OCI-LY7 (cell line): ENCODE measurements around the gene NELL1.

ENCODE experiments used
- EZH2phosphoT487 ChIP-seq: fragments of 200-600 bp; sonication (generic); IDR thresholded peaks from 2 replicates; pipeline ENCODE4 v1.6.1; 2018; ENCODE audit warnings: low read depth, borderline replicate concordance, mild to moderate bottlenecking, mixed run types, antibody characterized with exemption, low read length, moderate library complexity, mixed read lengths
- TF ChIP-seq, protein P1 (sequence below): fragments of 200-600 bp; sonication (generic); conservative IDR thresholded peaks from 2 replicates; pipeline ENCODE4 v1.5.1; 2014; ENCODE audit warnings: mild to moderate bottlenecking, antibody characterized with exemption, low read length, moderate library complexity, mixed read lengths

- TF ChIP-seq, protein P1, sequence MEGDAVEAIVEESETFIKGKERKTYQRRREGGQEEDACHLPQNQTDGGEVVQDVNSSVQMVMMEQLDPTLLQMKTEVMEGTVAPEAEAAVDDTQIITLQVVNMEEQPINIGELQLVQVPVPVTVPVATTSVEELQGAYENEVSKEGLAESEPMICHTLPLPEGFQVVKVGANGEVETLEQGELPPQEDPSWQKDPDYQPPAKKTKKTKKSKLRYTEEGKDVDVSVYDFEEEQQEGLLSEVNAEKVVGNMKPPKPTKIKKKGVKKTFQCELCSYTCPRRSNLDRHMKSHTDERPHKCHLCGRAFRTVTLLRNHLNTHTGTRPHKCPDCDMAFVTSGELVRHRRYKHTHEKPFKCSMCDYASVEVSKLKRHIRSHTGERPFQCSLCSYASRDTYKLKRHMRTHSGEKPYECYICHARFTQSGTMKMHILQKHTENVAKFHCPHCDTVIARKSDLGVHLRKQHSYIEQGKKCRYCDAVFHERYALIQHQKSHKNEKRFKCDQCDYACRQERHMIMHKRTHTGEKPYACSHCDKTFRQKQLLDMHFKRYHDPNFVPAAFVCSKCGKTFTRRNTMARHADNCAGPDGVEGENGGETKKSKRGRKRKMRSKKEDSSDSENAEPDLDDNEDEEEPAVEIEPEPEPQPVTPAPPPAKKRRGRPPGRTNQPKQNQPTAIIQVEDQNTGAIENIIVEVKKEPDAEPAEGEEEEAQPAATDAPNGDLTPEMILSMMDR: no peak
- TF ChIP-seq EZH2phosphoT487: no peak
Observed at GRCh38 chr11:21553795-21554194, 884.4 kb downstream of the NELL1 start.
